ENCODE measurements around the gene TMC1. TPM values are rescaled to one million over a fixed set of nuclear protein-coding genes. Genes with fewer than 3 reads are reported as not detected.
"Not testable (repeated sequence)": the region's sequence is repeated elsewhere in the genome, so short reads cannot be mapped to it uniquely, and the experiment has no call there.

The TMC1 gene
- polyA plus RNA-seq, 1 donor: 1.3 TPM

- no peak for DNase-seq
Measured at GRCh38 chr9:72826996-72827949, 305.9 kb downstream of the TMC1 start.

- DNase-seq: no peak
Measured at GRCh38 chr9:72827950-72828731, 306.7 kb downstream of the TMC1 start.

DNA sequence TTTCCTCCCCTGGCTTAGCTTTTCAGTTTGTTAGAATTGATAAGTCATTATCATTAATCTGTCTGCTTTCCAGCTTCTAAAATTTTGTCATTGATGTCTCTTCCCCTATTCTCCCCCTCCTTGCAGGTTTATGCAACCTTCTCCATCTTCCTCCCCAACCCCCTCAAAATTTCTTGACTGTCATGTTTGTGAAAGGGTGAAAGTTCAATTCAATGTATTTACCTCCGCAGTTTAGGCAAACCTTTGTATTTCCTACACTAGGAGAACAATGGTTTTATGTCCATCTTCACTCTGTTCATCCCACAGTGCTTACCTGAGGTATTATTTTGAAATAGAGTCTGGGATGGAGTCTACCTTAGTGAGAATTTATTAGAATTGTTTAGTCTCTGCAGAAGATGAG is 313.6 kb downstream of the TMC1 start:
- no peak for DNase-seq

GRCh38 chr9:72836790-72837189 is 315.4 kb downstream of the TMC1 start:
- no peak for DNase-seq

GRCh38 chr9:72839085-72839484 is 317.7 kb downstream of the TMC1 start:
- no peak for DNase-seq

DNA sequence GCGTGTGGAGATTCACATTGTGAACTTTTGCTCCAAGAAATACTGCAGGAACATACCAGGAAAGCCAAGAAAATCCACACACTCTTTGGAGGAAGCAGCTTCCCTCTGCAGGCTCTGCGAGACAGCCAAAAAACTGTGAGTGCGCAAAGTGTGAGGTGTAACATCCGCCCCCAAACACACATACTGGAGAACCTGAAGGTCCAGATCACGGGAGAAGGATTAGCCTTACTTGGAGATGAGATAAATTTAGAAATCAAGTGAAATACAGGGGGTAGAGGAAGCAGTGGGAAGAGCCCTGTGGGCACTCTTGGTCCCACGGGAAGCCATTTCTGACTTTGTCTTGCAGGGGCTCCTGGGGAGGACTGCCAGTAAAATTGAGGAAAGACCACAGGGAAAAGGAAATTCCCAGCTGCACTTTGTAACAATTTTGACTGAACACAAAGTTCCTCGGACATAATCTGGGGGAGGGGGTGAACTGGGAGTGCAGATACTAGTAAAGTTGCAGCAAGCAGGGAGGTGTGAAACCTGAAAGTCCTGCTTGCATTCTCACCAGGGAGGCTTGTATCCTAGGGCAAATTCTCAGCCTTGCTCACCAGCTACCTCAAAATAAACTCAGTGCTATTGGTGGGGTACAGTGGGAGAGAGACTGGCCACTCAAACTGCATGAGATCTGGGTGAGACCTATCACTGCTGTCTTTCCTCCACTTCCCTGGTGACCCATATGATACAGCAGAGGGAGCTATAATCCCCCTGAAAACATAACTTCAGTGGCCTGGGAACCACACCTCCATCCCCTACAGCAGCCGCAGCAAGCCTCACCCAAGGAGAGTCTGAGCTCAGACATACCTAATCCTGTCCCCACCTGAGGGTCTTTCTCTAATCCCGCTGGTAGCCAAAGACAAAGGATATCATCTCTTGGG is 322.4 kb downstream of the TMC1 start:
- DNase-seq: no peak

DNA sequence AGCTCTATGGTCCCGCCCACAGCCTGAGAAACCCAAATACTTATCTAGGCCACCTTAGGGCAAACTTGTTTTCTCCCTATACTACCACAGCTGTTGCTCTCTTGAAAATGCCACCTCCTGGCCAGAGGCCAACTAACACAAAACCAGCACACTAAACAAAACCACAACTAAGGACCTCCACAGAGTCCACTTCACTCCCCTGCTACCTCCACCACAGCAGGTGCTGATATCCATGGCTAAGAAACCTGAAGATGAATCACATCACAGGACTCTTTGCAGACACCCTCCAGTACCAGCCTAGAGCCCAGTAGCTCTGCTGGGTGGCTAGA is 323.0 kb downstream of the TMC1 start:
- no peak for DNase-seq

GRCh38 chr9:72845052-72845451 is 323.6 kb downstream of the TMC1 start:
- DNase-seq: not testable (repeated sequence)

DNA sequence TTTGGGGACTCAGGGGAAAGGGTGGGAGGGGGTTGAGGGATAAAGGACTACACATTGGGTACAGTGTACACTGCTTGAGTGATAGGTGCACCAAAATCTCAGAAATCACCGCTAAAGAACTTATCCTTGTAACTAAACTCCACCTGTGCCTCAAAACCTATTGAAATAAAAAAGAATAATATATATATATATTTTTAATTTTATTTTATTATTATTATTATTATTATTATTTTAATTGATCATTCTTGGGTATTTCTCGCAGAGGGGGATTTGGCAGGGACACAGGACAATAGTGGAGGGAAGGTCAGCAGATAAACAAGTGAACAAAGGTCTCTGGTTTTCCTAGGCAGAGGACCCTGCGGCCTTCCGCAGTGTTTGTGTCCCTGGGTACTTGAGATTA is 328.8 kb downstream of the TMC1 start:
- not testable (repeated sequence) for DNase-seq

GRCh38 chr9:72855321-72855720 is 333.9 kb downstream of the TMC1 start:
- no peak for DNase-seq

GRCh38 chr9:72855890-72856523 is 334.6 kb downstream of the TMC1 start:
- DNase-seq: no peak

DNA sequence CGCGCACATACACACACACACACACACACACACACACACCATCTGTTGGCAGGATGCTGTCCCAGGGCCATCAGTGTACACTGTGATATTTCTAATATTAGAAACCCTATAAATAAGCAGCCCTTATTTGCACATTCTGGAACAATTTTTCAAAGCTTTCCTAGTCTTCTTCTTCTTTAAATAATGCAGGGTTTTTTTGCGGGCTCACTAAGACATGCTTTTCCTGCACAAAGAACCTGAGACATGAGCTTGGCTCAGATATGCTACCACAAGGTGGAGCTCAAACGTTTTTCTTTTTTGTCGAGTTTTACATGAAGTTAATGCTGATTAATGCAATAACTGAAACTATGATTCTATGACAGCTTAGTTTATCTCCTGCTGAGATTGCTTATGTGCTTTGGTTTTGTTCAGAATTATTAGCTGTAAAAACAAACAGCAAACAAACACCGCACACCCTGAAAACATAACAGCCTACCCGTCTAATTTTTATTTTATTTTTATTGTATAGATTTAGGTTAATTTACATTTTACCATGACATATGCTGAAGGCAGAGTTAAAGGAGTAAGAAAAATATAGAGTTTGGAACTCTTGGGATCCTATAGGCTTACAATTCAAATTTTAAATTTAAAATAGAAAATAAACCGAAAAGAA is 335.7 kb downstream of the TMC1 start:
- peak; percentile 69 for DNase-seq

DNA sequence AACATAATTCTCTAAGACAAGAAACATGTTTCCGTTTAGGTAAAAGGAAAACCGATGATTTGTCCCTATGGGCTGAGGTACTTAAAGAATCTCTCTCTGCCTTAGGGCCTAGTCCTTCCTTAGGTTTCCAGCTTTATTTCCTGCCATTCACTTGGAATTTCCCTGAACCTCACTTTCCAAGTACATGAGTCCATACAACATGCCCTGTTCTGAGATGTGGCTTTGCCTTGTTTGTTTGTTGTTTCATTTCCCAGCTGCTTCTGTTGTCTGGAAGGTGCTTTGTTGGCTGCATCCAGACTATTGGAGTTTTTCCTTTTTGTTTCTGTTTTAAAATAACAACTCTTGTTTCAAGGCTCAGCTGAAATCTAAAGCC is 336.2 kb downstream of the TMC1 start:
- DNase-seq: no peak

DNA sequence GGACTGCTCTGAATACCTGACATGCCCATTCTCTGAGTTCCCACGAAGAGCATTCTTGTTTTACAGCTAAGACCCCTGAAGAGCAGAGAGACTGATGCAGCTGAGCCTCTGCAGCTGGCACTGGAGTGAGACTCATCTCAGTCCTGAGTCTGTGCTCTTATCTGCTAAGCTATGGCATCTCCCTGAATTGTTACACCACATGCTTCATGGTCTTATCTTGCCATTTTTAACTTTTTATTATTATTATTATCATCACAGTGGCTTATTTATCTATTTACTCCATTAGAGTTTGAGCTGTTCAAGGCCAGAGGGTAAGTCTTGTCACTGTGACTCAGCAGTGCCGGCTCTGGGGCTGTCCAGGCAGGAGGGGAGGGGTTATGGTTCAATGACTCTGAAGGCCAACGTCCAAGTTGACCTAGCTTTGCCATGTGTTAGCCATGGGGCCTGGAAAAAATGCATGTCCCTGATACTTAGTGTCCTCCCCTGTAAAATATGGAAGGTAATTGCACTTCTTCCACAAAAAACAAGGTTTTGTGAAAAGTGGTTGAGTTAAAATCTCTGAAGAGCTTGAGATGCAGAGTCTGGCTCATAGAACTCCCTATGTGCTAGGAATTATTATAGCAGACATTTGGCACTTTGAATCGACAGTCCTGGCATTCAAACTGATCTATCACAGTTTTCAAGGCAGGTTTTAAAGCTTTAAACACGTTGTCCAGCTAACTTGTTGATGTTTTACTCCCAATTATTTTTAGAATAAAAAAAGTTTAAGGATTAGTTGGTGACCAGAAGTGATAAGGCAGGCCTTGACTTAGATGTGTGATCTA is 336.9 kb downstream of the TMC1 start:
- DNase-seq: no peak

DNA sequence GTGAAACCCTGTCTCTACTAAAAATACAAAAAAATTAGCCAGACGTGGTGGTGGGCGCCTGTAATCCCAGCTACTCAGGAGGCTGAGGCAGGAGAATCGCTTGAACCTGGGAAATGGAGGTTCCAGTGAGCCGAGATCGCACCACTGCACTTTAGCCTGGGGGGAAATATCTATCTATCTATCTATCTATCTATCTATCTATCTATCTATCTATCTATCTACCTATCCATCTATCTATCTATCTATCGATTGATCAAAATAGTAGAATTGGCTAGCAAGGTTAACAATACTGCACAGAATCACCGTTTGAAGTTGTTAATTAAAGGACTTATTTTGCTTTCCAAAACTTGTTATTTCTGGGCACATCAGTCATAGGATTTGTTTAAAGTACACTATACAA is 341.4 kb downstream of the TMC1 start:
- DNase-seq: not testable (repeated sequence)

DNA sequence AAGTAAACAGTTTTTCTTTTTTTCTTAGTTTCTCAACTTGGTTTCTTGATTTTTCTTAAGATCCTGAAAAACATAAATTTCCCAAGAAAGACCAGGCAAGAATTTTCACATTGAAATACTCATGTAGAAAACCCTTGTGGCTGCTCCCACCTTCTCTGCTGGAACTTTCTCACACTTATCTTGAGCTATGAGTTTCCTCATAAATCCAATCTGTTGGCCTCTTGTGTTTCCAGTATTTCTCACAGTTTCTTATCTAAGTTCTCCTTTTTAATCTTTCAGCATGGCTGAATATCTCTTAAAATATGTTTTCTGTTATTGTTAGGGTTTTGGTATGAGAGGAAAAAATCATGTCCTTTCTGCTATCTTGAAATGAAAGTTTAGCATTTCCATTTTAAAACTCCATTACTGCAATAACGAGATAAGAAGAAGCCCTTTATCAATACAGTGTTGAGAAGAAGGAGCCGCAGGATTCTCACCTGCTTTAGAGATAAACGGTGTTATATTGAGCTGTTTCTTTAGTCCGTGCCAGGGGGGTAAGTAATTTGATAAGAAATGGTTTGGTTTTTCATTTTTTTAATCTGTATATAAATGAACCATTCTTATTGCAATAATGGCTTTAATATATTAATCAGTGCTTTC is 342.2 kb downstream of the TMC1 start:
- DNase-seq: no peak

GRCh38 chr9:72864327-72864726 is 342.9 kb downstream of the TMC1 start:
- DNase-seq: peak; percentile 42

DNA sequence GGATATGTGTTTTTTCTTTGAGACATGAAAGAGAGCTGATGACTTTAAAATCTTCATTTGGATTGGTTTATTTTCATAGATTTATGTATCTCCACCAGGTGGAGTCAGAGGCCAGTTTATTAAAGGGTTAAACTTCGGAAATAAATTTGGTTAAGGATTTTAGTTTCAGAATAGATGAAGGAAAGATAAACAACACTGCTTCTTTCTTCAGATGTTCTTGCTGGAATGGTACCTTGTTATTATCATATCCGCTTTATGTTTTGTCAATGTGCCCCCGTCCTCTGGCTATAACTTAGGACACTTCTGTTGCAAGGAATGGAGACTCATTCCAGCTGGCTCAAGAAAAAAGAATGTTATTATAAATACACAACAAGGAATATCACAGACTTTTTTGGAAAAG is 350.3 kb downstream of the TMC1 start:
- DNase-seq: no peak

GRCh38 chr9:72872718-72873117 is 351.3 kb downstream of the TMC1 start:
- peak; percentile 32 for DNase-seq

DNA sequence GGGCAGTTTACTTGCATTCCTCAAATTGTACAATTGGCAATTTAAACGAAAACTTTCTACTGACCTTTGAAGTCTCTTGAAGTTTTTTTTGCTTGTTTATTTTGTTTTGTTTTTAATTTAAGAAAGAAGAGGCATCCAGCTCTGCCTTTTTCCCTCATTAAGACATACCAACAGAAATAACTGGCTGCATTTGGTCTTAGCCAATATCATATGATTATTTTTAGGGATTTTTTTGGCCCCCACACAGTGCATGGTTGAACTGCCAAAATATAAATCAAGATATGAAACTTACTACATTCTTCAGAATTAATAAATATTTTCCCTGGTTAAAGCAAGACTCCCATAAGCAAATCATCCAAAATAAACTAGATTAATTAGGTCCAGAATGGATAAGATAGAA is 352.0 kb downstream of the TMC1 start:
- no peak for DNase-seq
